ENCODE measurements around the gene WDR55. TPM values are rescaled to one million over a fixed set of nuclear protein-coding genes. Genes with fewer than 3 reads are reported as not detected.
"Not testable (repeated sequence)": the region's sequence is repeated elsewhere in the genome, so short reads cannot be mapped to it uniquely, and the experiment has no call there.

The WDR55 gene
- total RNA-seq, 1 donor from 2014 or later, result 35.7 TPM

DNA sequence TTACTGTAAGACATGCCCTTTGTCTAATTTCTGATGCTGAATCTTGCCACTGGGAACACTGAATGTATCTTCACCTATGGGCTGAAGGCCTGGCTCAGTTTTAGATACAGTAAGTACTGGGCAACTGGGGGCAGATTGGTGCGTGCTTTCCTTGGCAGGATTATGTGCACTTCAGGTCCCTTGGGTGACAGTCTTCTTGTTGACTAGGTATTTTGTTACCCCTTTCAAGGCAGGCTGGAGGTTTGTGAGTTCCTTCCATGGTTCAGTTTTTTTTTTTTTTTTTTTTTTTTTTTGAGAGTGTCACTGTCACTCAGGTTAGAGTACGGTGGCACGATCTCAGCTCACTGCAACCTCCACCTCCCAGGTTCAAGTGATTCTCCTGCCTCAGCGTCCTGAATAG lies 43.1 kb downstream of the WDR55 start:
- intact Hi-C loops (cut with micrococcal nuclease), result no loop called here

DNA sequence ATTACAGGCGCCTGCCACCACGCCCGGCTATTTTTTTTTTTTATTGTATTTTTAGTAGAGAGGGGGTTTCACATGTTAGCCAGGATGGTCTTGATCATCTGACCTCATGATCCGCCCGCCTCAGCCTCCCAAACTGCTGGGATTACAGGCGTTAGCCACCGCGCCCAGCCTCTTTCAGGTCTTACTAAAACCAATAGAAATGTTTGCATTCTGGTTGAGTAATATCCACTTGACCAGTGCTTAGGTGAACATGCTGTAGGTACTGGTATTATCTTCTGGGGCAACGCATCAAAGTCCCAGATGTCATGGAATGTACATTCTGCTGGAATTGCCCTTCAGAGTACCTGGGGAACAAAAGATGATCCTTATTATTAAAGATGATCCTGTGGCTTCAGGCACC lies 44.1 kb downstream of the WDR55 start:
- intact Hi-C loops (cut with micrococcal nuclease), result not testable (repeated sequence)

DNA sequence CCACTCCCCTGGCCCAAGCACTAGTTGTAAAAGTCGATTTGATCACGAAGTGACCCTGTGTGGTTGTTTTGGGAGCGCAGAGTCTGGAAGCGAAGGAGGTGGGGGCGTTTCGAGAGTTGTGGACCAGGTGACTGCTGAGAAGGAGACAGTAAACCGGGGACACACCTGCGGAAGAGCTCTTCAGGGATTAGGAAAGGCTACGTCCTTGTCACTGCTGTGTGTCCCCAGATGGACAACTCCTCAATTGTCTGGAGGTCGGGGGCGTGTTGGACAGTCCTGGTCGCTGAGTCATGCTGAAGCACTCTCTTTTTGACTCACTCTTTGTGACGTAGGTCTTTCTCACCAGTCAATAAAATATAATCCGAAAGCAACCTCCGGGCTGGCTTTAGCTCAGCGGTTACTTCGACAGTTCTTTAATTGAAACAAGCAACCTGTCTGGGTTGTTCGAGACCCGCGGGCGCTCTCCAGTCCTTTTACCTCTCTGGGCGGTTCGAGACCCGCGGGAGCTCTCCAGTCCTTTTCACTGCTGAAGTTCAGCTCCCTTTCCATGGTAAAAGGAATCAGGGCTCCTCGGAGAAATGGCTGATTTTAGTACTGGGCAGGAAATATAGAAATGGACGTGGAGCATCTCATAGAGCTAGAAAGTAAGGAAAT lies 46.3 kb downstream of the WDR55 start:
- intact Hi-C loops (cut with micrococcal nuclease), result loop anchor here (1.0 to 10.0 kb wide), 13 partner anchors 9 to 1214 kb away; partner anchors contain the start of genes ANKHD1, APBB3, DELE1 and HARS1

DNA sequence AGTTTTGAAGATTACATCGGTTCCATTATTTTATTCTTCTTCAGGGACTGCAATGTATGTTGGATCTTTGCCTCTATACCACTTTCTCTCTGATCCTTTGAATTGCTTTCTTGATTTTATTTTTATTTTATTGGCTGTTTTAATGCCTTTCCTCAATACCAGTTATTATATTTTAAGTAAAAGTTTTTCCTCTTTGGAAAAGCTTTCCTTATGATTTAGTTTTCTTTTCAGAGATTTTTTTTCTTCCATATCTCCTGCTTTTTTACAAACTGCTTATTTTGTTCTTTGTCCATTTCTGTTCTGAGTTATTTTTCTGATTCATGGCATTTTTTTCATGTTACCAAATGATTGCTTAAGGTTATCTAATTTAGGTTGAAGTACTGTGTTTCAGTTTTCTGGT lies 47.1 kb downstream of the WDR55 start:
- intact Hi-C loops (cut with micrococcal nuclease), result loop anchor here (1.0 to 10.0 kb wide), 13 partner anchors 9 to 1213 kb away; partner anchors contain the start of genes ANKHD1, APBB3, DELE1 and HARS1

DNA sequence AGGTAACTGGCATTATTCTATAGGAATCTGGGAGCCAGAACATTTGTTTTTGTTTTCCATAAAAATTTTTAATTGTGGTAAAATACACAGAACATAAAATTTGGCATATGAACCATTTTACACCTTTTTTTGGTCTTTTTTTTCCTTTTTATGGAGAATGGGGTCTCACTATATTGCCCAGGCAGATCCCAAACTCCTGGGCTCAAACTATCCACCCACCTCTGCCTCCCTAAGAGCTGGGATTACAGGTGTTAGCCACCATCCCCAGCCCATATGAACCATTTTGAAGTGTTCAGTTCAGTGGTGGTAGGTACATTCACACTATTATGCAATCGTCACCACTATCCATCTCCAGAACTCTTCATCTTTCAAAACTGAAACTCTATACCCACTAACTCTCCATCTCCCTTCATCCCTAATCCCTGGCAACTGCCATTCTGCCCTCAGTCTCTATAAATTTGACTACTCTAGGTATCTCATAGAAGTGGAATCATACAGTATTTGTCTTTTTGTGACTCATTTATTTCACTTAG lies 48.9 kb downstream of the WDR55 start:
- intact Hi-C loops (cut with micrococcal nuclease), result loop anchor here (5.0 to 10.0 kb wide), 3 partner anchors 601 to 1211 kb away; partner anchors contain the start of genes DELE1 and PURA

DNA sequence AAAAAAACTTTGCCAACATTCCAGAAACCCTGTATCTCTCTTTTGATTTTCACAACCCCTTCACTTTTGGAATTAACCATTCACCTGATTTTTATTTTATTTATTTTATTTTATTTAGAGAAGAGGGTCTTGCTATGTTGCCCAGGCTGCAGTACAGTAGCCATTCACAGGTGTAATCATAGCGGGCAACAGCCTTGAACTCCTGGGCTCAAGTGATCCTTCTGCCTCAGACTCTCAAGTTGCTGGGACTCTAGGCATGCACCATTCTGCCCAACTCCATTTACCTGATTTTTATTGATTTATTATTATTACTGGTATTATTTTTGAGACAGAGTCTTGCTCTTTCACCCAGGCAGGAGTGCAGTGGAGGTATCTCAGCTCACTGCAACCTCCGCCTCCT lies 51.5 kb downstream of the WDR55 start:
- intact Hi-C loops (cut with micrococcal nuclease), result loop anchor here (10.0 kb wide), 2 partner anchors 889 to 1209 kb away; partner anchors contain the start of gene DELE1

DNA sequence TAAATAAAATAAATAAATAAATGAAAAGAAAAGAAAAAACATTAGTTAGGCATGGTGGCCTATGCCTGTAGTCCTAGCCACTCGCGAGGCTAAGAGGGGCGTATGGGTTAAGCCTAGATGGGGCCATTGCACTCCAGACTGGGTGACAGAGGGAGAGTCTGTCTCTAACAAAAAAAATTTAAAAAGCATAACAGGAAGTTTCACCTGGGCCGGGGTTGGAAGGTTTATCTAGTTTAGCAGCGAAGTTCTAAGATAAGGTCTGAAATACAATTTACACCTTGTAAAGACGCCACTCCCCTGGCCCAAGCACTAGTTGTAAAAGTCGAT lies 53.5 kb downstream of the WDR55 start:
- intact Hi-C loops (cut with micrococcal nuclease), result loop anchor here (10.0 kb wide), 2 partner anchors 887 to 1207 kb away; partner anchors contain the start of gene DELE1

DNA sequence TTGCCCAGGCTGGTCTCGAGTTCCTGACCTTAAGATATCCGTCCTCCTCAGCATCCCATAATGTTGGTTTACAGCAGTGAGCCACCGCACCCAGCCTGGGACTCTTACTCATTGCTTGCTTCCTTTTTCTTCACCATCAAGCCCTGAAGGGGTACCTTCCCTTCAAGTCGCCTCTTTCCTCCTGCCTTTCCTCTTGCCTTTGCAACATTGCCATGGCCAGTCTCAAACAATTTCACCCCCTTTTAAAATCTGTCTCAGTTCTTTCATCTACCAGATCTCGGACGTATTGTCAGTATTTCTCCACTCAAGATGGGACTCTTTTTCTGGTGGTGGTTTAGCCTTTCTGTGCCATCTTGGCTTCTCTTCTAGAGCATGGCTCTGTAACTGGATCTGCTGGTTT lies 56.0 kb downstream of the WDR55 start:
- intact Hi-C loops (cut with micrococcal nuclease), result loop anchor here (1.0 to 2.0 kb wide), 8 partner anchors 9 to 480 kb away; partner anchors contain the start of genes ANKHD1, HARS1 and HARS2

DNA sequence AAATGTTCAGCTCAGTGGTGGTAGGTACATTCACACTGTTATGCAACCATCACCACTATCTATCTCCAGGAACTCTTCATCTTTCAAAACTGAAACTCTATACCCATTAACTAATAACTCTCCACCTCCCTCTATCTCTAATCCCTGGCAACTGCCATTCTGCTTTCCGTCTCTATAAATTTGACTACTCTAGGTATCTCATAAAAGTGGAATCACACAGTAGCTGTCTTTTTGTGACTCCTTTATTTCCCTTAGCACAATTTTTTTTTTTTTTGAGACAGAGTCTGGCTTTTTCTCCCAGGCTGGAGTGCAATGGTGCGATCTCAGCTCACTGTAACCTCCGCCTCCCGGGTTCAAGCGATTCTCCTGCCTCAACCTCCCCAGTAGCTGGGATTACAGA lies 56.7 kb downstream of the WDR55 start:
- intact Hi-C loops (cut with micrococcal nuclease), result loop anchor here (2.0 kb wide), 2 partner anchors 31 to 321 kb away; partner anchors contain the start of genes ANKHD1, HARS1 and HARS2

Other genes starting within 250 kb of the WDR55 start
- 9.4 and 10.3 TPM in 2 replicates for gene EIF4EBP3, start 117.2 kb upstream of the WDR55 start, total RNA-seq
- gene SRA1, start 107.4 kb upstream of the WDR55 start, total RNA-seq, result 45.2 and 47.9 TPM in 2 replicates
- gene APBB3, start 100.3 kb upstream of the WDR55 start, total RNA-seq, result 26.5 and 28.4 TPM in 2 replicates
- gene SLC35A4, start 100.1 kb upstream of the WDR55 start, total RNA-seq, result 87.0 and 96.5 TPM in 2 replicates
- 0.51 and 0.56 TPM in 2 replicates for gene CD14, start 31.7 kb upstream of the WDR55 start, total RNA-seq
- 25.6 and 28.6 TPM in 2 replicates for gene TMCO6, start 25.5 kb upstream of the WDR55 start, total RNA-seq
- gene NDUFA2, start 17.3 kb upstream of the WDR55 start, total RNA-seq, result 67.9 and 72.9 TPM in 2 replicates
- gene IK, start 17.1 kb upstream of the WDR55 start, total RNA-seq, result 117 and 120 TPM in 2 replicates
- gene DND1, start 8.7 kb downstream of the WDR55 start, total RNA-seq, result 3.9 and 4.5 TPM in 2 replicates
- gene HARS1, start 26.5 kb downstream of the WDR55 start, total RNA-seq, result 92.9 and 96.9 TPM in 2 replicates
- 32.0 and 34.6 TPM in 2 replicates for gene HARS2, start 26.6 kb downstream of the WDR55 start, total RNA-seq
- gene ZMAT2, start 35.5 kb downstream of the WDR55 start, total RNA-seq, result 62.0 and 63.3 TPM in 2 replicates
- not detected in 2 replicates for gene PCDHA1, start 121.2 kb downstream of the WDR55 start, total RNA-seq
- gene PCDHA2, start 129.9 kb downstream of the WDR55 start, total RNA-seq, result not detected in 2 replicates
- not detected in 2 replicates for gene PCDHA3, start 136.2 kb downstream of the WDR55 start, total RNA-seq
- not detected in 2 replicates for gene PCDHA4, start 142.2 kb downstream of the WDR55 start, total RNA-seq
- not detected in 2 replicates for gene PCDHA5, start 156.7 kb downstream of the WDR55 start, total RNA-seq
- not detected in 2 replicates for gene PCDHA6, start 163.1 kb downstream of the WDR55 start, total RNA-seq
- gene PCDHA7, start 169.4 kb downstream of the WDR55 start, total RNA-seq, result not detected in 2 replicates
- not detected in 2 replicates for gene PCDHA8, start 176.3 kb downstream of the WDR55 start, total RNA-seq
- not detected in 2 replicates for gene PCDHA9, start 183.5 kb downstream of the WDR55 start, total RNA-seq
- not detected in 2 replicates for gene PCDHA10, start 191.0 kb downstream of the WDR55 start, total RNA-seq
- not detected in 2 replicates for gene PCDHA11, start 204.1 kb downstream of the WDR55 start, total RNA-seq
- gene PCDHA12, start 210.4 kb downstream of the WDR55 start, total RNA-seq, result not detected in 2 replicates
- not detected in 2 replicates for gene PCDHA13, start 217.2 kb downstream of the WDR55 start, total RNA-seq